A549 (cell line): ENCODE data around the gene RRP15. TPM values are rescaled to one million over a fixed set of nuclear protein-coding genes. Genes with fewer than 3 reads are reported as not detected.

Experiments used
- ATAC-seq, 2 experiments: fragments of 200-7000 bp in 1 of 2; fragments of >200 bp in 1 of 2; cut with Nextera tagmentation in 1 of 2; cut with Tn5 transposase in 1 of 2; 3 replicates each; pipeline versions ENCODE4 v1.8.0 to v1.9.1; 2018 to 2020; ENCODE audit warnings: mild to moderate bottlenecking in 1 of 2, moderate library complexity in 1 of 2
- CTCF ChIA-PET: fragments of 300-600 bp; sonication (Branson Sonifier 250); formaldehyde crosslinking; extraction: SDS; loops from one replicate; lab custom pipeline; 2021; ENCODE audit warnings: antibody characterized with exemption, inconsistent platforms; lab: Yijun Ruan, JAX
- POLR2A ChIA-PET: fragments of 350-600 bp; formaldehyde crosslinking; extraction: SDS; loops from one replicate; lab custom pipeline; 2021; ENCODE audit warnings: antibody characterized with exemption, inconsistent platforms; lab: Yijun Ruan, JAX
- DNase-seq, 2 experiments: peaks; one replicate each; pipeline versions ENCODE4 v3.0.0 to v3.0.0-alpha.2; 2011 to 2016; ENCODE audit warnings: low read depth in 1 of 2, low spot score in 1 of 2
- FAIRE-seq: peaks from 2 replicates; lab custom pipeline; 2011; peaks lifted over from hg19 to GRCh38; lab: Jason Lieb, UNC
- H3K27ac ChIP-seq, 2 experiments: fragments of >200 bp; sonication (Bioruptor Twin); formaldehyde crosslinking; 3 replicates each; pipeline ENCODE4 v1.5.1; 2016 to 2017
- H3K4me1 ChIP-seq: fragments of >200 bp; sonication (Bioruptor Twin); formaldehyde crosslinking; 3 replicates; pipeline ENCODE4 v1.6.1; 2016
- H3K4me2 ChIP-seq: fragments of >200 bp; sonication (Bioruptor Twin); formaldehyde crosslinking; 3 replicates; pipeline ENCODE4 v1.6.1; 2016
- H3K4me3 ChIP-seq: fragments of >200 bp; sonication (Bioruptor Twin); formaldehyde crosslinking; 3 replicates; pipeline ENCODE4 v1.5.1; 2016
- H3K9me3 ChIP-seq: fragments of >200 bp; sonication (Bioruptor Twin); formaldehyde crosslinking; 3 replicates; pipeline ENCODE4 v1.6.1; 2016
- BCL3 ChIP-seq: fragments of >200 bp; sonication (Bioruptor Twin); formaldehyde crosslinking; IDR thresholded peaks from 3 replicates; pipeline ENCODE4 v1.6.1; 2016
- CBX2 ChIP-seq: fragments of 200-600 bp; sonication (generic); IDR thresholded peaks from 2 replicates; pipeline ENCODE4 v1.6.1; 2016; ENCODE audit warnings: low read depth, mild to moderate bottlenecking, borderline replicate concordance
- CBX8 ChIP-seq: fragments of 200-600 bp; sonication (generic); IDR thresholded peaks from 2 replicates; pipeline ENCODE4 v1.6.1; 2016
- CEBPB ChIP-seq, 2 experiments: fragments of >200 bp in 1 of 2; sonication (Bioruptor Twin) in 1 of 2; formaldehyde crosslinking in 1 of 2; IDR thresholded peaks; 2 replicates each; pipeline ENCODE4 v1.6.1; 2012 to 2016
- CHD4 ChIP-seq: fragments of 200-600 bp; sonication (generic); IDR thresholded peaks from 2 replicates; pipeline ENCODE4 v1.6.1; 2016; ENCODE audit warnings: antibody characterized with exemption, mild to moderate bottlenecking, borderline replicate concordance
- EHF ChIP-seq: fragments of 250-450 bp; sonication (Bioruptor Pico); IDR thresholded peaks from 2 replicates; pipeline ENCODE4 v1.5.0; 2020; ENCODE audit warnings: mild to moderate bottlenecking
- EP300 ChIP-seq, 2 experiments: fragments of >200 bp; sonication (Bioruptor Twin); formaldehyde crosslinking; IDR thresholded peaks; 2 replicates in 1 of 2; 3 replicates in 1 of 2; pipeline ENCODE4 v1.6.1; 2016 to 2017
- ESRRA ChIP-seq: fragments of 150-350 bp; IDR thresholded peaks from 2 replicates; pipeline ENCODE4 v1.6.1; 2014; ENCODE audit warnings: mild to moderate bottlenecking, low read length, borderline replicate concordance
- FOSB ChIP-seq: fragments of 250-450 bp; sonication (Bioruptor Pico); IDR thresholded peaks from 2 replicates; pipeline ENCODE4 v1.5.0; 2020; ENCODE audit warnings: mild to moderate bottlenecking, moderate library complexity
- GATA3 ChIP-seq: IDR thresholded peaks from 2 replicates; pipeline ENCODE4 v1.6.1; 2012; ENCODE audit warnings: borderline replicate concordance
- HDAC2 ChIP-seq: fragments of 200-600 bp; sonication (generic); IDR thresholded peaks from 2 replicates; pipeline ENCODE4 v1.6.1; 2016
- HEYL ChIP-seq: fragments of 250-450 bp; sonication (Bioruptor Pico); IDR thresholded peaks from 2 replicates; pipeline ENCODE4 v1.8.0; 2021; ENCODE audit warnings: mild to moderate bottlenecking, moderate library complexity
- HOXB13 ChIP-seq: fragments of 250-450 bp; sonication (Bioruptor Pico); IDR thresholded peaks from 2 replicates; pipeline ENCODE4 v1.5.0; 2020; ENCODE audit warnings: low read depth, mild to moderate bottlenecking, moderate library complexity
- HOXB5 ChIP-seq: fragments of 250-450 bp; sonication (Bioruptor Pico); IDR thresholded peaks from 2 replicates; pipeline ENCODE4 v1.5.0; 2020; ENCODE audit warnings: mild to moderate bottlenecking, moderate library complexity
- JUN ChIP-seq, 2 experiments: fragments of >200 bp; sonication (Bioruptor Twin); formaldehyde crosslinking; IDR thresholded peaks; 2 replicates in 1 of 2; 3 replicates in 1 of 2; pipeline ENCODE4 v1.6.1; 2016 to 2017
- JUNB ChIP-seq: fragments of >200 bp; sonication (Bioruptor Twin); formaldehyde crosslinking; IDR thresholded peaks from 2 replicates; pipeline ENCODE4 v1.6.1; 2016
- KDM5A ChIP-seq: fragments of 200-600 bp; sonication (generic); IDR thresholded peaks from 2 replicates; pipeline ENCODE4 v1.6.1; 2016; ENCODE audit warnings: antibody characterized with exemption, mild to moderate bottlenecking
- MAFK ChIP-seq: fragments of 450-650 bp; IDR thresholded peaks from 2 replicates; pipeline ENCODE4 v1.6.1; 2014; ENCODE audit not compliant: partially characterized antibody
- RAD21 ChIP-seq, 2 experiments: fragments of >200 bp in 1 of 2; sonication (Bioruptor Twin) in 1 of 2; formaldehyde crosslinking in 1 of 2; IDR thresholded peaks in 1 of 2; conservative IDR thresholded peaks in 1 of 2; 2 replicates in 1 of 2; 3 replicates in 1 of 2; pipeline ENCODE4 v1.6.1; 2012 to 2018; ENCODE audit warnings: inconsistent platforms in 1 of 2
- RARB ChIP-seq: fragments of 250-450 bp; sonication (Bioruptor Pico); IDR thresholded peaks from 2 replicates; pipeline ENCODE4 v1.8.0; 2021; ENCODE audit warnings: mild to moderate bottlenecking, moderate library complexity
- RCOR1 ChIP-seq: fragments of 150-350 bp; IDR thresholded peaks from 2 replicates; pipeline ENCODE4 v1.6.1; 2014; ENCODE audit warnings: antibody characterized with exemption, low read length, low read depth
- RFX5 ChIP-seq: fragments of 450-650 bp; IDR thresholded peaks from 2 replicates; pipeline ENCODE4 v1.7.1; 2014; ENCODE audit warnings: antibody characterized with exemption, mild to moderate bottlenecking, moderate library complexity
- SMC3 ChIP-seq: fragments of >200 bp; sonication (Bioruptor Twin); formaldehyde crosslinking; IDR thresholded peaks from 3 replicates; pipeline ENCODE4 v1.6.1; 2018; ENCODE audit warnings: inconsistent platforms
- SREBF2 ChIP-seq: fragments of 450-650 bp; IDR thresholded peaks from 2 replicates; pipeline ENCODE4 v1.6.1; 2014; ENCODE audit warnings: mild to moderate bottlenecking, moderate library complexity
- TP53 ChIP-seq: fragments of 250-450 bp; sonication (Bioruptor Pico); IDR thresholded peaks from 2 replicates; pipeline ENCODE4 v1.5.0; 2021; ENCODE audit warnings: mild to moderate bottlenecking, moderate library complexity
- ZSCAN20 ChIP-seq: fragments of 250-450 bp; sonication (Bioruptor Pico); IDR thresholded peaks from 2 replicates; pipeline ENCODE4 v1.8.0; 2022; ENCODE audit warnings: mild to moderate bottlenecking, moderate library complexity
- WGBS: methylation state at CpG from one replicate; pipeline ENCODE4 v1.1.6; 2017; ENCODE audit errors: missing lambda C conversion rate; 5-methylcytosine and 5-hydroxymethylcytosine counted together
- polyA plus RNA-seq, 4 experiments: library from polyadenylated mRNA; depleted of rRNA in 3 of 4; stranded (reverse); fragments of >200 nt; fragmentation: RNase III in 1 of 4; extraction: RNeasy Plus Mini Kit Qiagen cat#74134 plus additional on column Dnase treatment in 1 of 4; gene quantifications; 2 replicates in 3 of 4; 3 replicates in 1 of 4; pipeline ENCODE4 v1.2.3, GENCODE V29; 2011 to 2017
- TF ChIP-seq, protein P1 (sequence below): IDR thresholded peaks from 2 replicates; pipeline ENCODE4 v1.6.1; 2012
- TF ChIP-seq, protein P2 (sequence below): fragments of 450-650 bp; IDR thresholded peaks from 2 replicates; pipeline ENCODE4 v1.6.1; 2014; ENCODE audit warnings: antibody characterized with exemption
- TF ChIP-seq, protein P3 (sequence below): IDR thresholded peaks from 2 replicates; pipeline ENCODE4 v1.6.1; 2012
- TF ChIP-seq, protein P4 (sequence below): fragments of 250-450 bp; sonication (Bioruptor Pico); IDR thresholded peaks from 2 replicates; pipeline ENCODE4 v1.5.0; 2020; ENCODE audit warnings: low read depth, mild to moderate bottlenecking, moderate library complexity
- TF ChIP-seq, protein P5 (sequence below): fragments of >200 bp; sonication (Bioruptor Twin); formaldehyde crosslinking; IDR thresholded peaks from 2 replicates; pipeline ENCODE4 v1.6.1; 2016
- TF ChIP-seq, protein P6 (sequence below): fragments of 150-350 bp; IDR thresholded peaks from 2 replicates; pipeline ENCODE4 v1.6.1; 2014; ENCODE audit warnings: low read depth, mild to moderate bottlenecking, low read length

Gene RRP15
- polyA plus RNA-seq, 2 of the 4 experiments (the other 2 are of a cell fraction): 15.6 to 19.5 TPM

DNA sequence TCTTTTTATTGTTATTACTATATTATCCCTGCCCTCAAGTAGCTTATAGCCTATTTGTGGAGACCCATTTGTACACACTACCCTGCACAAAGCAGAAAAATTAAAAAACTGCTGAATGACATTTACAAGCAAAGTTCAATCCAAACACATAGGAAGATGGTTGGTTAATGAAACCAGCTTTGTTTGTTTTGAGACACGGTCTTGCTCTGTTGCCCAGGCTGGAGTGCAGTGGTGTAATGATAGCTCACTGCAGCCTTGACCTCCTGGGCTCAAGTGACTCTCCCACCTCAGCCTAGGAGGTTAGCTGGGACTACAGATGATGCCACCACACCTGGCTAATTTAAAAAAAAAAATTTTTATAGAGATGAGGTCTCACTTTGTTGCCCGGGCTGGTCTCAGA is 91.6 kb downstream of the RRP15 start:
- Histone ChIP-seq H3K27ac (peak overlapping the region; percentile 92 to 94), H3K4me2 (peak overlapping the region; percentile 80), H3K4me1 (peaks cover 95% of the 10 kb centered on the region), H3K9me3 (no peaks in the 10 kb centered on the region), H3K4me3 (peak overlapping the region; percentile 7; the same call in 1 of the 3 replicates)
- peak in 1 of 2 experiments; percentile 61 for DNase-seq
- ChIA-PET CTCF (interaction anchor here (1.0 to 4.2 kb wide), 2 partner anchors 11 to 99 kb away, joined by 3 to 16 read pairs; no protein-coding TSS in a partner anchor), POLR2A (interaction anchor here (1.1 to 3.3 kb wide), 4 partner anchors 10 to 104 kb away, joined by 5 to 37 read pairs (median 8); partner anchors contain the start of gene TGFB2)
- no peak for FAIRE-seq
- 0% methylated on average over 2 of the region's 2 CpGs for WGBS
- TF ChIP-seq CEBPB (IDR thresholded peaks at IDR 0.05) (peak; percentile 15 to 21; a peak in 1 of 4 replicates), RCOR1 (no peak), HOXB5 (CRISPR knock-in tag) (0 out of 2 replicates have a peak, but pooled peaks have one; percentile 49), MAFK (peak; percentile 57)
- ATAC-seq: peak in 1 of 2 experiments; percentile 28; a peak in 3 of 6 replicates

- ChIA-PET CTCF (interaction anchor here (1.0 to 4.2 kb wide), 2 partner anchors 12 to 98 kb away, joined by 3 to 16 read pairs; no protein-coding TSS in a partner anchor), POLR2A (interaction anchor here (1.1 to 3.3 kb wide), 4 partner anchors 10 to 103 kb away, joined by 5 to 37 read pairs (median 8); partner anchors contain the start of gene TGFB2)
- DNase-seq: peak; percentile 76 to 93
- Histone ChIP-seq H3K4me2 (peak overlapping the region; percentile 80), H3K4me1 (peaks cover 95% of the 10 kb centered on the region), H3K9me3 (no peaks in the 10 kb centered on the region), H3K4me3 (peak overlapping the region; percentile 7; the same call in 1 of the 3 replicates), H3K27ac (peak overlapping the region; percentile 92 to 94)
- ATAC-seq: peak; percentile 56 to 66
- FAIRE-seq: peak; percentile 92
- 3% methylated on average over 4 of the region's 4 CpGs for WGBS
- TF ChIP-seq CHD4 (no peak), CEBPB (IDR thresholded peaks at IDR 0.05) (peak; percentile 62 to 92; a peak in 3 of 4 replicates), RAD21 (conservative IDR thresholded peaks at IDR 0.05 in 1 of 2, IDR thresholded peaks at IDR 0.05 in 1 of 2) (peak; percentile 24 to 46; a peak in 4 of 5 replicates), JUN (IDR thresholded peaks at IDR 0.05) (peak; percentile 80 to 97; a peak in 4 of 5 replicates), EHF (no peak), JUNB (peak; percentile 96), HEYL (CRISPR knock-in tag) (no peak), HDAC2 (no peak), GATA3 (peak; percentile 98), TP53 (0 out of 2 replicates have a peak, but pooled peaks have one; percentile 27), FOSB (peak; percentile 73), CBX8 (no peak), HOXB13 (peak; percentile 47; the same call in 1 of the 2 replicates), SREBF2 (no peak), CBX2 (no peak), HOXB5 (CRISPR knock-in tag) (peak; percentile 80), RFX5 (no peak), ZSCAN20 (no peak), RARB (CRISPR knock-in tag) (peak; percentile 78; the same call in 1 of the 2 replicates), SMC3 (peak; percentile 42; the same call in 2 of the 3 replicates), KDM5A (no peak), EP300 (IDR thresholded peaks at IDR 0.05) (peak; percentile 87 to 95; a peak in 4 of 5 replicates), ESRRA (no peak), BCL3 (peak; percentile 72; the same call in 2 of the 3 replicates)
- TF ChIP-seq, protein P1, sequence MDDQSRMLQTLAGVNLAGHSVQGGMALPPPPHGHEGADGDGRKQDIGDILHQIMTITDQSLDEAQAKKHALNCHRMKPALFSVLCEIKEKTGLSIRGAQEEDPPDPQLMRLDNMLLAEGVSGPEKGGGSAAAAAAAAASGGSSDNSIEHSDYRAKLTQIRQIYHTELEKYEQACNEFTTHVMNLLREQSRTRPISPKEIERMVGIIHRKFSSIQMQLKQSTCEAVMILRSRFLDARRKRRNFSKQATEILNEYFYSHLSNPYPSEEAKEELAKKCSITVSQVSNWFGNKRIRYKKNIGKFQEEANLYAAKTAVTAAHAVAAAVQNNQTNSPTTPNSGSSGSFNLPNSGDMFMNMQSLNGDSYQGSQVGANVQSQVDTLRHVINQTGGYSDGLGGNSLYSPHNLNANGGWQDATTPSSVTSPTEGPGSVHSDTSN: peak; percentile 72
- TF ChIP-seq, protein P2, sequence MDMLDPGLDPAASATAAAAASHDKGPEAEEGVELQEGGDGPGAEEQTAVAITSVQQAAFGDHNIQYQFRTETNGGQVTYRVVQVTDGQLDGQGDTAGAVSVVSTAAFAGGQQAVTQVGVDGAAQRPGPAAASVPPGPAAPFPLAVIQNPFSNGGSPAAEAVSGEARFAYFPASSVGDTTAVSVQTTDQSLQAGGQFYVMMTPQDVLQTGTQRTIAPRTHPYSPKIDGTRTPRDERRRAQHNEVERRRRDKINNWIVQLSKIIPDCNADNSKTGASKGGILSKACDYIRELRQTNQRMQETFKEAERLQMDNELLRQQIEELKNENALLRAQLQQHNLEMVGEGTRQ: no peak
- TF ChIP-seq, protein P3, sequence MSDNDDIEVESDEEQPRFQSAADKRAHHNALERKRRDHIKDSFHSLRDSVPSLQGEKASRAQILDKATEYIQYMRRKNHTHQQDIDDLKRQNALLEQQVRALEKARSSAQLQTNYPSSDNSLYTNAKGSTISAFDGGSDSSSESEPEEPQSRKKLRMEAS: peak; percentile 86; the same call in 1 of the 2 replicates
- TF ChIP-seq, protein P4, sequence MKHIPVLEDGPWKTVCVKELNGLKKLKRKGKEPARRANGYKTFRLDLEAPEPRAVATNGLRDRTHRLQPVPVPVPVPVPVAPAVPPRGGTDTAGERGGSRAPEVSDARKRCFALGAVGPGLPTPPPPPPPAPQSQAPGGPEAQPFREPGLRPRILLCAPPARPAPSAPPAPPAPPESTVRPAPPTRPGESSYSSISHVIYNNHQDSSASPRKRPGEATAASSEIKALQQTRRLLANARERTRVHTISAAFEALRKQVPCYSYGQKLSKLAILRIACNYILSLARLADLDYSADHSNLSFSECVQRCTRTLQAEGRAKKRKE (CRISPR knock-in tag): no peak
- TF ChIP-seq, protein P5, sequence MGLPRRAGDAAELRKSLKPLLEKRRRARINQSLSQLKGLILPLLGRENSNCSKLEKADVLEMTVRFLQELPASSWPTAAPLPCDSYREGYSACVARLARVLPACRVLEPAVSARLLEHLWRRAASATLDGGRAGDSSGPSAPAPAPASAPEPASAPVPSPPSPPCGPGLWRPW: peak; percentile 29; the same call in 1 of the 2 replicates
- TF ChIP-seq, protein P6, sequence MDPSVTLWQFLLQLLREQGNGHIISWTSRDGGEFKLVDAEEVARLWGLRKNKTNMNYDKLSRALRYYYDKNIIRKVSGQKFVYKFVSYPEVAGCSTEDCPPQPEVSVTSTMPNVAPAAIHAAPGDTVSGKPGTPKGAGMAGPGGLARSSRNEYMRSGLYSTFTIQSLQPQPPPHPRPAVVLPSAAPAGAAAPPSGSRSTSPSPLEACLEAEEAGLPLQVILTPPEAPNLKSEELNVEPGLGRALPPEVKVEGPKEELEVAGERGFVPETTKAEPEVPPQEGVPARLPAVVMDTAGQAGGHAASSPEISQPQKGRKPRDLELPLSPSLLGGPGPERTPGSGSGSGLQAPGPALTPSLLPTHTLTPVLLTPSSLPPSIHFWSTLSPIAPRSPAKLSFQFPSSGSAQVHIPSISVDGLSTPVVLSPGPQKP: no peak
These were observed 92.1 kb downstream of the RRP15 start for GRCh38 chr1:218377143-218377660.
